GM19193 (cell line): ENCODE data around the gene SOX6.

ENCODE experiments used
- POLR2A ChIP-seq: IDR thresholded peaks from 4 replicates; pipeline ENCODE4 v1.6.1; 2011; ENCODE audit not compliant: insufficient read depth, insufficient read length; ENCODE audit errors: extremely low read depth

The SOX6 gene

GRCh38 chr11:16377746-16378145 lies 21.4 kb upstream of the SOX6 start:
- no peak for TF ChIP-seq POLR2A

GRCh38 chr11:16373768-16374167 lies 17.4 kb upstream of the SOX6 start:
- TF ChIP-seq POLR2A, result no peak

- no peak for TF ChIP-seq POLR2A
Measured at GRCh38 chr11:16372355-16372754, 16.0 kb upstream of the SOX6 start.

- TF ChIP-seq POLR2A, result no peak
Measured at GRCh38 chr11:16367252-16367651, 10.9 kb upstream of the SOX6 start.

- no peak for TF ChIP-seq POLR2A
Measured at GRCh38 chr11:16365581-16366228, 9.4 kb upstream of the SOX6 start.

- TF ChIP-seq POLR2A, result no peak
Measured at GRCh38 chr11:16364254-16364653, 7.9 kb upstream of the SOX6 start.

GRCh38 chr11:16363706-16364105 lies 7.4 kb upstream of the SOX6 start:
- no peak for TF ChIP-seq POLR2A

- no peak for TF ChIP-seq POLR2A
Measured at GRCh38 chr11:16361108-16361865, 4.9 kb upstream of the SOX6 start.

GRCh38 chr11:16359369-16359768 lies 3.0 kb upstream of the SOX6 start:
- no peak for TF ChIP-seq POLR2A

GRCh38 chr11:16358726-16359125 lies 2.4 kb upstream of the SOX6 start:
- TF ChIP-seq POLR2A, result no peak

GRCh38 chr11:16357775-16358174 lies 1.4 kb upstream of the SOX6 start:
- no peak for TF ChIP-seq POLR2A

- TF ChIP-seq POLR2A, result no peak
Measured at GRCh38 chr11:16356761-16357393, 531 bp upstream of the SOX6 start.

GRCh38 chr11:16352707-16353106 lies 3.6 kb downstream of the SOX6 start:
- TF ChIP-seq POLR2A, result no peak

- no peak for TF ChIP-seq POLR2A
Measured at GRCh38 chr11:16350125-16350524, 6.2 kb downstream of the SOX6 start.

- no peak for TF ChIP-seq POLR2A
Measured at GRCh38 chr11:16347928-16348685, 8.2 kb downstream of the SOX6 start.
